Activated naive CD4-positive, alpha-beta T cell treated with anti-CD3 and anti-CD28 coated beads for 36 hours (primary cell): ENCODE measurements around the gene GRK1. TPM values are rescaled to one million over a fixed set of nuclear protein-coding genes. Genes with fewer than 3 reads are reported as not detected.

Experiments
- CTCF ChIA-PET: fragments of 350-600 bp; sonication (Branson Sonifier 250); formaldehyde crosslinking; loops from one replicate; lab custom pipeline; 2021; ENCODE audit warnings: antibody characterized with exemption; lab: Charles Lee
- DNase-seq: peaks from one replicate; pipeline ENCODE4 v3.0.0-alpha.2; 2020
- H3K27ac Mint-ChIP-seq: one replicate; pipeline ENCODE4 v1.8.0; 2021; ENCODE audit warnings: mild to moderate bottlenecking, mixed read lengths
- H3K27me3 Mint-ChIP-seq: one replicate; pipeline ENCODE4 v1.8.0; 2021; ENCODE audit warnings: low read depth, mixed read lengths
- H3K36me3 Mint-ChIP-seq: one replicate; pipeline ENCODE4 v1.8.0; 2021; ENCODE audit warnings: low read depth, mixed read lengths
- H3K4me1 Mint-ChIP-seq: one replicate; pipeline ENCODE4 v1.8.0; 2021; ENCODE audit warnings: low read depth, mixed read lengths
- H3K4me3 Mint-ChIP-seq: one replicate; pipeline ENCODE4 v1.8.0; 2021; ENCODE audit warnings: mild to moderate bottlenecking, moderate library complexity, mixed read lengths
- H3K9me3 Mint-ChIP-seq: one replicate; pipeline ENCODE4 v1.8.0; 2021; ENCODE audit warnings: mixed read lengths
- intact Hi-C: fragments of 100-400 bp; cut with micrococcal nuclease; formaldehyde crosslinking; loops from one replicate; pipeline ENCODE4 v1.15.1; 2023
- total RNA-seq, 2 experiments: library from RNA; stranded (reverse); gene quantifications; one replicate each; pipeline ENCODE4 v1.2.3, GENCODE V29; 2021

GRK1 gene
- total RNA-seq, 2 experiments from 2014 or later, result 0.10 TPM; not detected in 1

DNA sequence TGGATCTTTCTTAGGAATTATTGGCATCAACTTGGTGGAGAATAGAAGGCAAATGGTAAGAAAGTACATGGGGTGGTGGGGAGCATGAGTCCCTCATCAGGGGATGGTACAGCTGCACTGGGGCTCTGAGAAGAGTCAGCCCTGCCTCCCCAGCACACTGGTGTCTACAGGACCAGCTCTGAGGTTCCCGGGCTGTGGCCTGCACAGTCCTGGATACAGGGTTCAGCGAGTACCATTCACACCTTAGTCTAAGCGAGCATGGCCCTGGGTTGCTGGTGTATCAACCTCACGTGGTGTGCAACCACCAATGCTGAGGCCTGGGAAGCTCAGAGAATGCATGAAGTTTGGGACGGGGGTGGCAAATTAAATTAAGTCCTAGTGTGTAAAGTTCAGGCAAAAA is 102.1 kb downstream of the GRK1 start:
- intact Hi-C loops, result no loop called here
- no peaks in the 10 kb centered on the region for H3K27me3 Mint-ChIP-seq
- DNase-seq, result no peak
- H3K4me1 Mint-ChIP-seq, result peaks cover 11% of the 10 kb centered on the region
- H3K27ac Mint-ChIP-seq, result no peak overlapping the region
- no peak overlapping the region for H3K4me3 Mint-ChIP-seq
- no peaks in the 10 kb centered on the region for H3K36me3 Mint-ChIP-seq
- H3K9me3 Mint-ChIP-seq, result peaks cover 7% of the 10 kb centered on the region
- CTCF ChIA-PET, result no interaction called here

DNA sequence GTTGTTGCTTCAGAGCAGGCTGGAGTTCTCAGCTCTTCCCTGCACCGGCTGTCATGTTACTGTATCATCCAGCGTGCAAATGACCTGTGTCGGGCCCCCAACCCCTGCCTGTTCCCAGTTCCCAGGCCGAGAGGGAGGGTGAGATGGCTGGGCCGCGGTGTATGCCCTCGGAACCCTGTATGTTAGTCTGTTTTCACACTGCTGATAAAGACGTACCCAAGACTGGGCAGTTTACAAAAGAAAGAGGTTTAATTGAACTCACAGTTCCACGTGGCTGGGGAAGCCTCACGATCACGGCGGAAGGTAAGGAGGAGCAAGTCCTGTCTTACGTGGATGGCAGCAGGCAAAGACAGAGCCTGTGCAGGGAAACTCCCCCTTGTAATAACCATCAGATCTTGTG is 102.9 kb downstream of the GRK1 start:
- DNase-seq, result no peak
- CTCF ChIA-PET, result no interaction called here
- Mint-ChIP-seq H3K4me1 (peaks cover 11% of the 10 kb centered on the region), H3K27me3 (no peaks in the 10 kb centered on the region), H3K4me3 (no peak overlapping the region), H3K36me3 (no peaks in the 10 kb centered on the region), H3K9me3 (peaks cover 7% of the 10 kb centered on the region), H3K27ac (no peak overlapping the region)
- intact Hi-C loops, result no loop called here

DNA sequence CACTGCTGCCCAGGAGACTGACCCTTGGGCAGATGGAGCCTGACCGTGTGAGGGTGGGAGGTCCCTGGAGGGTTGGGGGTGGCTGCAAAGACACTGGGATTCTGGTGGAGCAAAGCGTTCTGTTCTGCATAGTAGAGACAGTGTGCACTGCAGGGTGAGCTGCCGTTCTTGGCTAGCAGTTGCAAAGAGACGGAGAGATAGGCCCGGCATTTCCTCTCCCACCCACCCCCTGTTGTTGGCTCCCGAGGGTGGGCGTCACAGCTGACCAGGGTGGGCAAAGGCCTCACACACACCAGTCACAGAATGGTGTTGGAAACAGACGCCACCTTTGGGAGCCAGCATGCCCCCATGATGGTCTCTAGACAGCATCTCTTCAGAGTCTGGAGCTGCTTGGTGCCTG is 103.4 kb downstream of the GRK1 start:
- peaks cover 11% of the 10 kb centered on the region for H3K4me1 Mint-ChIP-seq
- no peak overlapping the region for H3K4me3 Mint-ChIP-seq
- no peaks in the 10 kb centered on the region for H3K27me3 Mint-ChIP-seq
- peaks cover 7% of the 10 kb centered on the region for H3K9me3 Mint-ChIP-seq
- intact Hi-C loops, result no loop called here
- no peak for DNase-seq
- CTCF ChIA-PET, result interaction anchor here (0.5 kb wide), 1 partner anchor 278 kb away, joined by 3 read pairs; no protein-coding TSS in a partner anchor
- no peaks in the 10 kb centered on the region for H3K36me3 Mint-ChIP-seq
- no peak overlapping the region for H3K27ac Mint-ChIP-seq

DNA sequence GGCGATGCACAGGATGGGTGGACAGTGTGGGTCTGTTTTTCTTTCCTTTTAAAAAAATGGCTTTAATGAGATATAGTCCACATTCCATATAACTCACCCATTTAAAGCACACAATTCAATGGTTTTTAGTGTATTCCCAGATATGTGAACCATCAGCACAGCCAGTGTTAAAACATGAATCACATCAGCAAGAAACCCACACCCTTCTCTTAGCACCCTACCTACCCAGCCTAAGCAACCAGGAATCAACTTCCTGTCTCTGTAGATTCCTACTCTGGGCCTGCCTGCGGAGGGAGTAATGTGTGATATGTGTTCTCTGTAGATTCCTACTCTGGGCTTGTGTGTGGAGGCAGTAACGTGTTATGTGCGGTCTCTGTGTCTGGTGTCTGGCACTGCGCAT is 103.9 kb downstream of the GRK1 start:
- intact Hi-C loops, result no loop called here

DNA sequence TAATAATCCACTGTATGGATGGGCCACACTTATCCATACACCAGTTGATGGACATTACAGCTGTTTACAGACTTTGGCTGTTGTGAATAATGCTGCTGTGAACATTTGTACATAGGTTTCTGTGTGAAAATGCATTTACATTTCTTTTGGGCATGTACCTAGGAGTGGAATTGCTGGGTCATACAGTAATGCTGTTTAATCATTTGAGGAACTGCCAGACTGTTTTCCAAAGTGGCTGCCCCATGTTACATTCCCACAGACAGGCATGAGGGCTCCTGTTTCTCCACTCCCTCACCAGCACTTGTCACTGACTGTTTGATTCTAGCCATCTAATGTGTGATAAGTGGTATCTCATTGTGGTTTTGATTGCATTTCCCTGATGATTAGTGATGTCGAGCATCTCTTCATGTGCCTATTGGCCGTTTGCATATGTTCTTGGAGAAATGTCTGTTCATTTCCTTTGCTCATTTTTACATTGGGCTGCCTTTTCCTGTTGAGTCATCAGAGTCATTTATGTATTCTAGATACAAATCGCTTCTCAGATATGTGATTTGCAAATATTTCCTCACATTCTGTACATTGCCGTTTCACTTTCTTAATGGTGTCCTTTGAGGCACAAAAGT is 104.8 kb downstream of the GRK1 start:
- no peaks in the 10 kb centered on the region for H3K27me3 Mint-ChIP-seq
- peaks cover 7% of the 10 kb centered on the region for H3K9me3 Mint-ChIP-seq
- DNase-seq, result no peak
- CTCF ChIA-PET, result no interaction called here
- no peak overlapping the region for H3K27ac Mint-ChIP-seq
- peaks cover 11% of the 10 kb centered on the region for H3K4me1 Mint-ChIP-seq
- no peaks in the 10 kb centered on the region for H3K36me3 Mint-ChIP-seq
- H3K4me3 Mint-ChIP-seq, result no peak overlapping the region
- intact Hi-C loops, result loop anchor here (1.0 kb wide), 1 partner anchor 13 kb away; the partner anchor contains the start of gene TMEM255B

More for the DNA sequence above, 103.9 kb downstream of the GRK1 start:
- DNase-seq, result no peak
- Mint-ChIP-seq H3K4me1 (peaks cover 11% of the 10 kb centered on the region), H3K27me3 (no peaks in the 10 kb centered on the region), H3K9me3 (peaks cover 7% of the 10 kb centered on the region), H3K36me3 (no peaks in the 10 kb centered on the region), H3K4me3 (no peak overlapping the region), H3K27ac (no peak overlapping the region)
- CTCF ChIA-PET, result interaction anchor here (0.5 kb wide), 1 partner anchor 278 kb away, joined by 3 read pairs; no protein-coding TSS in a partner anchor

DNA sequence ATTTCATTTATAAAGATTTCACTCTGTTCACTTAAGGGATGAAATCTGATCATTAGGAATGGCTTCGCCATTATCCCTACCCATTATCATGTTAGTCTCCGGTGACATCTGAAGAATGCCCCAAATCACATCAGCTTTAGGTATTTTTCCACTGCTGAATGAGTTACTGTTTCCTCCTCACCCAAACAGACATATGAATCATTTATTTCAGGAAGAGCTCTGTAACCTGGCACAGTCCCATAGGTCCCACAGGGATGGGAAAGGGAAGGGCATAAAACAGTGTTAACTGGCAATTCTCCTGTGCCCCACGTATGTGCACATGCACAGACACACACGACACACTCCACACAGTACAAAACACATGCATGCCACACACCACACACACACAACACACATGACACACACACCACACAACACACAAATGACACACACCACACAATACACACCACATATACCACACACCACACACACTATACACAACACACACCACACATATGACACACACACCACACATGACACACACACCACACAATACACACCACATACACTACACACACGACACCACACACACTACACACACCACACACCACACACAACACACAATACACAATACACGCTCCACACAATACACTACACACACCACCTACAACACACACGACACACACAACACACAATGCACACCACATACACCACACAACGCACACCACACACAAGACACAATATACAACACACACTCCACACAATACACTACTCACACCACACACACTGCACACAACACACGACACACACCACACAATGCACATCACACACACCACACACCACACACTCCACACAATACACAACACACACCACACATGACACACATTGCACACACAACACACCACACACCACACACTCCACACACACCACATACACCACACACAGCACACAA is 107.4 kb downstream of the GRK1 start:
- CTCF ChIA-PET, result no interaction called here
- Mint-ChIP-seq H3K4me3 (no peak overlapping the region), H3K36me3 (no peaks in the 10 kb centered on the region), H3K27ac (no peak overlapping the region), H3K27me3 (peaks cover 12% of the 10 kb centered on the region), H3K9me3 (peaks cover 7% of the 10 kb centered on the region), H3K4me1 (peaks cover 11% of the 10 kb centered on the region)
- no peak for DNase-seq
- intact Hi-C loops, result no loop called here

GRCh38 chr13:113775451-113776145 is 108.6 kb downstream of the GRK1 start:
- H3K36me3 Mint-ChIP-seq, result no peaks in the 10 kb centered on the region
- CTCF ChIA-PET, result no interaction called here
- no peak for DNase-seq
- peaks cover 13% of the 10 kb centered on the region for H3K27me3 Mint-ChIP-seq
- H3K9me3 Mint-ChIP-seq, result peaks cover 7% of the 10 kb centered on the region
- intact Hi-C loops, result no loop called here
- no peak overlapping the region for H3K4me3 Mint-ChIP-seq
- H3K27ac Mint-ChIP-seq, result no peak overlapping the region
- peaks cover 11% of the 10 kb centered on the region for H3K4me1 Mint-ChIP-seq

DNA sequence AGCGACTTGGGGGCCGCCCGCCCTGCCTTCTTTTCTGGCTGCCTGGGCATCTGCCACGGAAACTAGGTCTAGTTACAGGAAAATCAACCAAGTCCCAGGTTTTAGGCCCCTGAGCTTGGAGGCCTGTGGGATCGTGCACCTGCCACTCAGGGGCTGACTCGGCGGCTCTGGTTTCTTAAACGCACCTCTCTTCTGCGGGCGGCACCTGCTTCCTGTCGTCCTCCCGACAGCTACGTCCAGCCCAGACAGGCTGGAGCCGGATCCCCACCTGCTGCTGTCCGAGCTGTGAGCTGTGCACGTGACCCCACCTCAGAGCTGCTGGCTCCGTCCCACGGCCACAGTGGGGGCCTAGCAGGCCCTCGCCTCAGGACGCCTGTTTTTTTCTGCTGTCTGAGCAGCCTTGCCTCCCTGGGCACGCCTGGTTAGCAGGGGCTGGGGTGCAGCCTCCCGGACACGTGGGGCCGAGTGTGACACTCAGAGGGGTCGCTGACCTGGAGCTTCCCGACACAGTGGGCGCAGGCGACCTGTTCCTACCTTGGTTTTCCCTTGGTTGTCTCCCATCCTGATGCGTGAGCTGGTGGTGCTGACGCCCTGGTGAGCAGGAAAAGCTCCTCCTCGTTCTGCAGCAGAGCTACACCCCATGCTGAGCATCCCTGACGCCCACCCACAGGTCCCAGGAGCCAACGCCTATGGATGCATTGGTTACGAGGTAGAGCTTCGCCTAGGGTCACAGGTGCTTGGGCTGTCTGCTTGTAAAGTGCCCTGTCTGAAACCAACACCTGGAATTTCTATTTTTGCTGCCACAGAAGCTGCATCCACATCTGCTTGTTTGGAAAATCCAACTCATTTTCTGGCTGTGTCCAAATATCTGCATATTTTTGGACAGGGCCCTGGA is 109.5 kb downstream of the GRK1 start:
- Mint-ChIP-seq H3K27me3 (peaks cover 13% of the 10 kb centered on the region), H3K4me3 (no peak overlapping the region), H3K27ac (no peak overlapping the region), H3K4me1 (peaks cover 11% of the 10 kb centered on the region), H3K36me3 (no peaks in the 10 kb centered on the region), H3K9me3 (peaks cover 7% of the 10 kb centered on the region)
- intact Hi-C loops, result no loop called here
- CTCF ChIA-PET, result interaction anchor here (0.6 kb wide), 2 partner anchors 36 to 505 kb away, joined by 3 to 4 read pairs; partner anchors contain the start of gene UPF3A
- DNase-seq, result no peak

GRCh38 chr13:113777311-113778260 is 110.6 kb downstream of the GRK1 start:
- H3K27ac Mint-ChIP-seq, result no peak overlapping the region
- H3K36me3 Mint-ChIP-seq, result no peaks in the 10 kb centered on the region
- no peak overlapping the region for H3K4me3 Mint-ChIP-seq
- H3K27me3 Mint-ChIP-seq, result peaks cover 13% of the 10 kb centered on the region
- intact Hi-C loops, result no loop called here
- CTCF ChIA-PET, result interaction anchor here (0.6 kb wide), 2 partner anchors 37 to 504 kb away, joined by 3 to 4 read pairs; partner anchors contain the start of gene UPF3A
- H3K9me3 Mint-ChIP-seq, result peaks cover 2% of the 10 kb centered on the region
- peaks cover 2% of the 10 kb centered on the region for H3K4me1 Mint-ChIP-seq
- no peak for DNase-seq

GRCh38 chr13:113781571-113781970 is 114.6 kb downstream of the GRK1 start:
- Mint-ChIP-seq H3K36me3 (no peaks in the 10 kb centered on the region), H3K4me3 (no peak overlapping the region), H3K4me1 (no peaks in the 10 kb centered on the region), H3K27ac (no peak overlapping the region), H3K27me3 (peaks cover 16% of the 10 kb centered on the region), H3K9me3 (no peaks in the 10 kb centered on the region)
- CTCF ChIA-PET, result no interaction called here
- intact Hi-C loops, result no loop called here
- no peak for DNase-seq

DNA sequence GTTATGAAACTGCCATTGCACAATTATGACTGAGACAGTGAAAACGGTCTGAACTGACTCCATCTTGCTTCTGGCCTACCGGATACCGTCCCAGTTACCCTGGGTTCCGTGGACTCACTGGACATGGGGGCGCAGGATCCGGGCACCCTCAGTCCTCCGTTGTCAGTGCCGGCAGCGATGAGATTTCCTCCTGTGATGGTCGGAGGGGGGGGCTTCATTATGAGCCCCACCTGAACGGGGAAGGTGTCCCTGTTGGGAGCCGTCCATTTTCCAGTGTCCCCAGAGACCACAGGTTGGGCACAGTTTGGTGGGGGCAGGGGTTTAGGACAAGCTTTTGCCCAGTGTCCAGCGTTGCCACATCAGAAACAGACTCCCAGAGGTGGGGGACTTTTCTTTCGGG is 115.5 kb downstream of the GRK1 start:
- H3K4me1 Mint-ChIP-seq, result no peaks in the 10 kb centered on the region
- no peak for DNase-seq
- CTCF ChIA-PET, result no interaction called here
- intact Hi-C loops, result no loop called here
- no peak overlapping the region for H3K27ac Mint-ChIP-seq
- H3K36me3 Mint-ChIP-seq, result no peaks in the 10 kb centered on the region
- H3K4me3 Mint-ChIP-seq, result no peak overlapping the region
- peaks cover 16% of the 10 kb centered on the region for H3K27me3 Mint-ChIP-seq
- H3K9me3 Mint-ChIP-seq, result no peaks in the 10 kb centered on the region
